Measurements from ENCODE around the gene UGT1A4.

DNA sequence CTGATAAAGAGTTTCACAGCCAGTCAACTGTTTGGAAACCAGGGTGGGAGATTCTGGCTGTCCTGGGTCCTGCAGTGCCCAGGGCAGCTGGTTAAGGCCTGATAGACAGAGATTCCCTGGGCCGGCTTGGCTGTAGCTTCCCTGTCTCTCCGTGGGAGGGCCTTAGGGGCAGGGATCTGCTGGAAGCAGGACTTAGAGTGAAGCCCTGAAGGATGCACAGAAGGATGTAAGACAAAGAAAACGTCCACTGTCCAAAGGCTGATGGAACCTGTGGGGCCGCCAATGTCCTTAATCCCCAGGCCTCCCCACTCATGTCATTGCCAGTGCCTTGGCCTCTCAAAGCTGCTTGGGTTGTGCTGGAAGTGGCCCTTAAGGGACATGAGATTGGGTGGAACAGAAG lies 92.6 kb downstream of the UGT1A4 start:
- TF ChIP-seq POLR2AphosphoS5 (IDR thresholded peaks at IDR 0.05; ENCODE audit: low read depth, low read length) (no peak), RFX5 (IDR thresholded peaks at IDR 0.05; ENCODE audit: borderline replicate concordance, low read depth, low read length) (no peak), SRF (IDR thresholded peaks at IDR 0.05; ENCODE audit: low read depth, low read length) (no peak), E2F6 (IDR thresholded peaks at IDR 0.05) (no peak), CHD2 (IDR thresholded peaks at IDR 0.05; ENCODE audit: low read length) (no peak), EGR1 (IDR thresholded peaks at IDR 0.05; ENCODE audit: borderline replicate concordance, low read depth, low read length) (no peak), POLR2A (IDR thresholded peaks at IDR 0.05; ENCODE audit: control extremely low read depth in 1 of 2, low read depth in 2 of 2, low read length in 2 of 2) (no peak), RBBP5 (IDR thresholded peaks at IDR 0.05; ENCODE audit: borderline replicate concordance, low read depth, low read length) (no peak), CEBPB (IDR thresholded peaks at IDR 0.05; ENCODE audit: low read depth, low read length) (no peak), PHF8 (conservative IDR thresholded peaks at IDR 0.05; ENCODE audit: low read depth, low read length) (no peak), GABPA (IDR thresholded peaks at IDR 0.05; ENCODE audit: borderline replicate concordance, insufficient read depth, low read length) (no peak)
- TF ChIP-seq, protein P1, sequence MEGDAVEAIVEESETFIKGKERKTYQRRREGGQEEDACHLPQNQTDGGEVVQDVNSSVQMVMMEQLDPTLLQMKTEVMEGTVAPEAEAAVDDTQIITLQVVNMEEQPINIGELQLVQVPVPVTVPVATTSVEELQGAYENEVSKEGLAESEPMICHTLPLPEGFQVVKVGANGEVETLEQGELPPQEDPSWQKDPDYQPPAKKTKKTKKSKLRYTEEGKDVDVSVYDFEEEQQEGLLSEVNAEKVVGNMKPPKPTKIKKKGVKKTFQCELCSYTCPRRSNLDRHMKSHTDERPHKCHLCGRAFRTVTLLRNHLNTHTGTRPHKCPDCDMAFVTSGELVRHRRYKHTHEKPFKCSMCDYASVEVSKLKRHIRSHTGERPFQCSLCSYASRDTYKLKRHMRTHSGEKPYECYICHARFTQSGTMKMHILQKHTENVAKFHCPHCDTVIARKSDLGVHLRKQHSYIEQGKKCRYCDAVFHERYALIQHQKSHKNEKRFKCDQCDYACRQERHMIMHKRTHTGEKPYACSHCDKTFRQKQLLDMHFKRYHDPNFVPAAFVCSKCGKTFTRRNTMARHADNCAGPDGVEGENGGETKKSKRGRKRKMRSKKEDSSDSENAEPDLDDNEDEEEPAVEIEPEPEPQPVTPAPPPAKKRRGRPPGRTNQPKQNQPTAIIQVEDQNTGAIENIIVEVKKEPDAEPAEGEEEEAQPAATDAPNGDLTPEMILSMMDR (IDR thresholded peaks at IDR 0.05; ENCODE audit: control extremely low read depth in 1 of 3, insufficient read depth in 1 of 3, low read depth in 1 of 3, low read length in 3 of 3): no peak
